SK-N-MC (cell line): Measurements from ENCODE around the gene MRPL19.

Source experiments
- EZH2 ChIP-seq: fragments of 200-600 bp; sonication (generic); IDR thresholded peaks from one replicate; pipeline ENCODE4 v1.6.1; 2017; ENCODE audit warnings: antibody characterized with exemption
- FOXP2 ChIP-seq: optimal IDR thresholded peaks from 2 replicates; pipeline ENCODE3; 2011; ENCODE audit warnings: mild to moderate bottlenecking, moderate library complexity; ENCODE audit not compliant: insufficient read depth; ENCODE audit errors: extremely low read length, control extremely low read depth
- POLR2AphosphoS5 ChIP-seq: IDR thresholded peaks from 2 replicates; pipeline ENCODE4 v1.6.1; 2012; ENCODE audit warnings: mild to moderate bottlenecking, low read depth, low read length, borderline replicate concordance

DNA sequence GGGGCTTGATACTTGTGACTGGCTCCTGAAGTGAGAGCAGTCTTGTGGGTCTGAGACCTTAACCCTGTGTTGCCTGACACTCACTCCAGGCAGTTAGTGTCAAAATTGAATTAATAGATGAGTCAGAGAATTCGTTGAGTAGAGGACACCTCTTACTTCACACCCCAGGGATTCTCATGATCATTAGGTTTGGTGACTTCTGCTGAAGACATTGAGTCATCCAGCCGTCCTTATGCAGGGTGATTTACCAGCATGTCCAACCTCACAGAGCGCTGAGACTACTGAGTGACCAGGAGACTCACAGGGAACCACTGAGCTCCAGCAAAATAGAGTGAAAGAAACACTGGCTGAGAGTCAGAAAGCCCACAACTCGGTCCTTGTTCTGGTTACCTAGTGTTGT lies 49.8 kb upstream of the MRPL19 start:
- no peak for TF ChIP-seq FOXP2
- TF ChIP-seq EZH2: no peak
- TF ChIP-seq POLR2AphosphoS5: no peak
